Measurements from ENCODE around the gene FOXL1.

The FOXL1 gene

DNA sequence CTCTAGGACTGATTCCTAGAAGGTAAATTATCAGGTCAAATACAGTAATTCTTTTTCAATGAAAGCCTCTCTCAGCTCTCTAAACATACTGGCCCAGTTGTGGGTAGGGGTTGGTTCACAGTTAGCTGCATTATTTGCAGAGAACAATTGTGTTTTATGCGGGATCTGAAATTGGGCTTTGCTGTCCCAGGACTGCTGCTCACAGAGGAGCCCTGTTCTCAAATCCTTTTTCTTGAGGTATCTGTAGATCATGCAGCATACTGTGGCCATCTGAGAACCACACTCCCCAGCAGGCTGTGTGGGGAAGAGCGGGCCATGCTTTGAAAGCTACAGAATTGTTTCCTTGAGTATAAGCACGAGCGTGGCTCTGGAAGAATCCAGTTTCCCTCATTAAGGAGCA is 40.9 kb upstream of the FOXL1 start:
- Histone ChIP-seq H3K27ac (replicated peaks) (no peak overlapping the region), H3K4me3 (replicated peaks; ENCODE audit: insufficient read depth, low read length) (no peak overlapping the region), H3K27me3 (ENCODE audit: insufficient read depth, poor library complexity, severe bottlenecking) (no peaks in the 10 kb centered on the region)
- no peak for DNase-seq (ENCODE audit: low read depth in 1 of 2, low spot score in 1 of 2)
- TF ChIP-seq, protein P1, sequence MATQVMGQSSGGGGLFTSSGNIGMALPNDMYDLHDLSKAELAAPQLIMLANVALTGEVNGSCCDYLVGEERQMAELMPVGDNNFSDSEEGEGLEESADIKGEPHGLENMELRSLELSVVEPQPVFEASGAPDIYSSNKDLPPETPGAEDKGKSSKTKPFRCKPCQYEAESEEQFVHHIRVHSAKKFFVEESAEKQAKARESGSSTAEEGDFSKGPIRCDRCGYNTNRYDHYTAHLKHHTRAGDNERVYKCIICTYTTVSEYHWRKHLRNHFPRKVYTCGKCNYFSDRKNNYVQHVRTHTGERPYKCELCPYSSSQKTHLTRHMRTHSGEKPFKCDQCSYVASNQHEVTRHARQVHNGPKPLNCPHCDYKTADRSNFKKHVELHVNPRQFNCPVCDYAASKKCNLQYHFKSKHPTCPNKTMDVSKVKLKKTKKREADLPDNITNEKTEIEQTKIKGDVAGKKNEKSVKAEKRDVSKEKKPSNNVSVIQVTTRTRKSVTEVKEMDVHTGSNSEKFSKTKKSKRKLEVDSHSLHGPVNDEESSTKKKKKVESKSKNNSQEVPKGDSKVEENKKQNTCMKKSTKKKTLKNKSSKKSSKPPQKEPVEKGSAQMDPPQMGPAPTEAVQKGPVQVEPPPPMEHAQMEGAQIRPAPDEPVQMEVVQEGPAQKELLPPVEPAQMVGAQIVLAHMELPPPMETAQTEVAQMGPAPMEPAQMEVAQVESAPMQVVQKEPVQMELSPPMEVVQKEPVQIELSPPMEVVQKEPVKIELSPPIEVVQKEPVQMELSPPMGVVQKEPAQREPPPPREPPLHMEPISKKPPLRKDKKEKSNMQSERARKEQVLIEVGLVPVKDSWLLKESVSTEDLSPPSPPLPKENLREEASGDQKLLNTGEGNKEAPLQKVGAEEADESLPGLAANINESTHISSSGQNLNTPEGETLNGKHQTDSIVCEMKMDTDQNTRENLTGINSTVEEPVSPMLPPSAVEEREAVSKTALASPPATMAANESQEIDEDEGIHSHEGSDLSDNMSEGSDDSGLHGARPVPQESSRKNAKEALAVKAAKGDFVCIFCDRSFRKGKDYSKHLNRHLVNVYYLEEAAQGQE (IDR thresholded peaks at IDR 0.05; ENCODE audit: insufficient replicate concordance, low read depth) = no peak
- TF ChIP-seq SPI1 (IDR thresholded peaks at IDR 0.05; ENCODE audit: borderline replicate concordance, low read depth) = no peak
- no peak for TF ChIP-seq GABPA (IDR thresholded peaks at IDR 0.05; ENCODE audit: low read depth)
- no peak for TF ChIP-seq POLR2AphosphoS5 (IDR thresholded peaks at IDR 0.05; ENCODE audit: low read depth)
- TF ChIP-seq, protein P2, sequence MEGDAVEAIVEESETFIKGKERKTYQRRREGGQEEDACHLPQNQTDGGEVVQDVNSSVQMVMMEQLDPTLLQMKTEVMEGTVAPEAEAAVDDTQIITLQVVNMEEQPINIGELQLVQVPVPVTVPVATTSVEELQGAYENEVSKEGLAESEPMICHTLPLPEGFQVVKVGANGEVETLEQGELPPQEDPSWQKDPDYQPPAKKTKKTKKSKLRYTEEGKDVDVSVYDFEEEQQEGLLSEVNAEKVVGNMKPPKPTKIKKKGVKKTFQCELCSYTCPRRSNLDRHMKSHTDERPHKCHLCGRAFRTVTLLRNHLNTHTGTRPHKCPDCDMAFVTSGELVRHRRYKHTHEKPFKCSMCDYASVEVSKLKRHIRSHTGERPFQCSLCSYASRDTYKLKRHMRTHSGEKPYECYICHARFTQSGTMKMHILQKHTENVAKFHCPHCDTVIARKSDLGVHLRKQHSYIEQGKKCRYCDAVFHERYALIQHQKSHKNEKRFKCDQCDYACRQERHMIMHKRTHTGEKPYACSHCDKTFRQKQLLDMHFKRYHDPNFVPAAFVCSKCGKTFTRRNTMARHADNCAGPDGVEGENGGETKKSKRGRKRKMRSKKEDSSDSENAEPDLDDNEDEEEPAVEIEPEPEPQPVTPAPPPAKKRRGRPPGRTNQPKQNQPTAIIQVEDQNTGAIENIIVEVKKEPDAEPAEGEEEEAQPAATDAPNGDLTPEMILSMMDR (IDR thresholded peaks at IDR 0.05; ENCODE audit: insufficient read depth, low read length) = no peak

DNA sequence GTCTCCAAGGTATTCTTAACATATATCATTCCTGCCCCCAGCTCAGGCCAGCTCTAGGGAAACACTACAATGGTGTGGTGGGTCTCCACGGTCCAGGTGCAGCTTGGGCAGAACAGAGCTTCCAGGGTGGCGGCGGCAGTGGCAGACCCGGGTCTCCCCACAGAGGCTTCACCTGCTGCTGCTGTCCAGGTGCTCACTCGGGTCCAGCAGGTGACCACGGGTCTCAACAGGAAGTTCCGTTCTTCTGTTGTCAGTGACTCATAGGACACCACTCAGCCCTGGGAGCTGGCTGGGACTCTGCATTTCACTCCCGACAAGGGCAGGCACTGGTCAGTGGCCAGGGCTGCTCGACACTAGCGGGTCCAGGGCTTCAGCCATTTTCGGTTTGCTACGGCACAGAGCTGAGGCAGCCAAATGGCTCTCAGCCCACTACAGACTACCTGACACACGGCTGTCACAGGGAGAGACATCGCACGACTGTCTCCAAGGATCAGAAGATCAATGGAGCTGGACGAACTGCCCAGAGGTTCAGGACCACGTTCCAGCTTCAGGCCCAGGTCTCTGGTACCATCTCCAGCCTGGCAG is 40.1 kb upstream of the FOXL1 start:
- Histone ChIP-seq H3K27ac (replicated peaks) (no peak overlapping the region), H3K27me3 (ENCODE audit: insufficient read depth, poor library complexity, severe bottlenecking) (no peaks in the 10 kb centered on the region), H3K4me3 (replicated peaks; ENCODE audit: insufficient read depth, low read length) (no peak overlapping the region)
- DNase-seq (ENCODE audit: low read depth in 1 of 2, low spot score in 1 of 2) = no peak
- no peak for TF ChIP-seq SPI1 (IDR thresholded peaks at IDR 0.05; ENCODE audit: borderline replicate concordance, low read depth)
- TF ChIP-seq, protein P1 (IDR thresholded peaks at IDR 0.05; ENCODE audit: insufficient replicate concordance, low read depth) = no peak
- TF ChIP-seq GABPA (IDR thresholded peaks at IDR 0.05; ENCODE audit: low read depth) = no peak
- TF ChIP-seq, protein P2 (IDR thresholded peaks at IDR 0.05; ENCODE audit: insufficient read depth, low read length) = no peak
- no peak for TF ChIP-seq POLR2AphosphoS5 (IDR thresholded peaks at IDR 0.05; ENCODE audit: low read depth)

DNA sequence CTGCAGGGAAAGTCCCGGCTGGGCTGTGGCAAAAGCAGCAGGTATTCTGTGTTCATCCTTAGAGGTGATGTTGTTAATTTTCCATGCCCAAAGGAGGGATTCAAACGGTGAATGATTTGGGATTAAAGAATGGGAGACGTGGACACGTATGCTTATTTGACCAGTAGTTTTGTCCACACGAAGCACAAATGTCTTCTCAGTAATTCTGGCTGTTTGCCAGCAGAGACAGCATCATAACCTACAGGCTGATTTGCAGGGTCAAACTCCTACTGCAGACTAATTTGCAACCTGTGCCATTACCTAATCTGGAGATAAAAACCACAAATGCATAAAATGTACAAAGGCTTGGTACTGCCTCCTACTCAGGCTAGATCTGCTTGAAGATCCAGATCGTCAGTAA is 37.5 kb upstream of the FOXL1 start:
- H3K4me3 ChIP-seq (replicated peaks; ENCODE audit: insufficient read depth, low read length) = no peak overlapping the region
- no peaks in the 10 kb centered on the region for H3K27me3 ChIP-seq (ENCODE audit: insufficient read depth, poor library complexity, severe bottlenecking)
- DNase-seq (ENCODE audit: low read depth in 1 of 2, low spot score in 1 of 2) = no peak
- TF ChIP-seq, protein P1 (IDR thresholded peaks at IDR 0.05; ENCODE audit: insufficient replicate concordance, low read depth) = no peak
- TF ChIP-seq, protein P2 (IDR thresholded peaks at IDR 0.05; ENCODE audit: insufficient read depth, low read length) = no peak
- no peak for TF ChIP-seq POLR2AphosphoS5 (IDR thresholded peaks at IDR 0.05; ENCODE audit: low read depth)
- no peak for TF ChIP-seq GABPA (IDR thresholded peaks at IDR 0.05; ENCODE audit: low read depth)
- no peak for TF ChIP-seq SPI1 (IDR thresholded peaks at IDR 0.05; ENCODE audit: borderline replicate concordance, low read depth)
- no peak overlapping the region for H3K27ac ChIP-seq (replicated peaks)
